KMS-11 (cell line): ENCODE measurements around the gene SH3GL3.

ENCODE experiments used
- H2AFZ ChIP-seq: fragments of 200-600 bp; sonication (generic); 2 replicates; pipeline ENCODE4 v1.6.1; 2016; ENCODE audit warnings: antibody characterized with exemption, mixed run types, low read depth
- H3K27ac ChIP-seq: fragments of 200-600 bp; sonication (generic); 2 replicates; pipeline ENCODE4 v1.6.1; 2016; ENCODE audit warnings: mild to moderate bottlenecking, mixed run types
- H3K27me3 ChIP-seq: fragments of 200-600 bp; sonication (generic); 2 replicates; pipeline ENCODE4 v1.6.1; 2017; ENCODE audit warnings: mild to moderate bottlenecking, low read depth, mixed run types, moderate library complexity; ENCODE audit not compliant: insufficient read depth
- H3K36me3 ChIP-seq: fragments of 200-600 bp; sonication (generic); 2 replicates; pipeline ENCODE4 v1.6.1; 2017; ENCODE audit warnings: mild to moderate bottlenecking, mixed run types; ENCODE audit not compliant: insufficient read depth
- H3K4me1 ChIP-seq: fragments of 200-600 bp; sonication (generic); 2 replicates; pipeline ENCODE4 v1.6.1; 2016; ENCODE audit warnings: mild to moderate bottlenecking, low read depth, mixed run types; ENCODE audit not compliant: poor library complexity, severe bottlenecking
- H3K4me2 ChIP-seq: fragments of 200-600 bp; sonication (generic); 2 replicates; pipeline ENCODE4 v1.7.0; 2016; ENCODE audit warnings: mild to moderate bottlenecking, mixed run types
- H3K4me3 ChIP-seq: fragments of 200-600 bp; sonication (generic); IDR thresholded peaks from 2 replicates; pipeline ENCODE4 v1.6.1; 2017; ENCODE audit warnings: low read depth, low read length, mixed read lengths; ENCODE audit not compliant: insufficient read depth
- H3K79me2 ChIP-seq: fragments of 200-600 bp; sonication (generic); 2 replicates; pipeline ENCODE4 v1.6.1; 2016; ENCODE audit warnings: low read depth, mixed run types; ENCODE audit not compliant: insufficient read depth
- H3K9ac ChIP-seq: fragments of 200-600 bp; sonication (generic); 2 replicates; pipeline ENCODE4 v1.6.1; 2016; ENCODE audit warnings: mild to moderate bottlenecking, mixed run types
- H4K20me1 ChIP-seq: fragments of 200-600 bp; sonication (generic); 2 replicates; pipeline ENCODE4 v1.6.1; 2016; ENCODE audit warnings: mild to moderate bottlenecking, mixed run types; ENCODE audit not compliant: insufficient read depth
- TF ChIP-seq, protein P1 (sequence below): fragments of 200-600 bp; sonication (generic); conservative IDR thresholded peaks from 2 replicates; pipeline ENCODE4 v1.6.1; 2017; ENCODE audit warnings: low read depth, mild to moderate bottlenecking, antibody characterized with exemption, low read length, moderate library complexity, mixed read lengths

The SH3GL3 gene

DNA sequence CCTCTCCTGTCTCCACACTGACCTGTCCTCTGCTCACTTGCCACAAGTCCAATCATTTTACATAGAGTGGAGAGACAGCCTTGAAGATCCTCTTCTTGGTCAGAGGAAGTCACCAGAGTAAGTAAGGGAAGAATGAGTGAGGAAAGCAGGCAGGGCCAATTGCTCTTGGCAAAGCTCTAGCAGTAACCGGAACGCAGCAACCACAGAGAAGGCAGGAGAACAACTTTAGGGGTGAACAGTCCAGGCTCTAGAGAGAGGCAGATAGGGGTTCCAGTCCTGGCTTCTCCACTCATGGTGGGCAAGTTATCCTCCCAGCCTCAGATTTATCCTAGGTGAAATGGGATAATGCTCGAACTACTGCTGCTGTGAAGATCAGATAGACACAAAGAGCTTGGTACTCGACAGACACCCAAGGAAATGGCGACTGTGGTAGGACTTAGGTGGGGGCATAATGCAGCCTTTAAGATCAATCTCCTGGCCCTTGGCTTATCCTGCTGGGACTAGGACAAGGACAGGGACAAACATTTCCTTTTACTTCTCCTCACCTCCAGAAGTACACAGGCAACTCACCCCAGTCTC, 205.6 kb downstream of the SH3GL3 start:
- H3K27me3 ChIP-seq, result no peaks in the 10 kb centered on the region
- no peaks in the 10 kb centered on the region for H3K36me3 ChIP-seq
- TF ChIP-seq, protein P1, sequence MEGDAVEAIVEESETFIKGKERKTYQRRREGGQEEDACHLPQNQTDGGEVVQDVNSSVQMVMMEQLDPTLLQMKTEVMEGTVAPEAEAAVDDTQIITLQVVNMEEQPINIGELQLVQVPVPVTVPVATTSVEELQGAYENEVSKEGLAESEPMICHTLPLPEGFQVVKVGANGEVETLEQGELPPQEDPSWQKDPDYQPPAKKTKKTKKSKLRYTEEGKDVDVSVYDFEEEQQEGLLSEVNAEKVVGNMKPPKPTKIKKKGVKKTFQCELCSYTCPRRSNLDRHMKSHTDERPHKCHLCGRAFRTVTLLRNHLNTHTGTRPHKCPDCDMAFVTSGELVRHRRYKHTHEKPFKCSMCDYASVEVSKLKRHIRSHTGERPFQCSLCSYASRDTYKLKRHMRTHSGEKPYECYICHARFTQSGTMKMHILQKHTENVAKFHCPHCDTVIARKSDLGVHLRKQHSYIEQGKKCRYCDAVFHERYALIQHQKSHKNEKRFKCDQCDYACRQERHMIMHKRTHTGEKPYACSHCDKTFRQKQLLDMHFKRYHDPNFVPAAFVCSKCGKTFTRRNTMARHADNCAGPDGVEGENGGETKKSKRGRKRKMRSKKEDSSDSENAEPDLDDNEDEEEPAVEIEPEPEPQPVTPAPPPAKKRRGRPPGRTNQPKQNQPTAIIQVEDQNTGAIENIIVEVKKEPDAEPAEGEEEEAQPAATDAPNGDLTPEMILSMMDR, result no peak
- no peak overlapping the region for H3K27ac ChIP-seq
- H3K9ac ChIP-seq, result no peak overlapping the region
- H3K4me2 ChIP-seq, result no peak overlapping the region
- no peaks in the 10 kb centered on the region for H4K20me1 ChIP-seq
- no peaks in the 10 kb centered on the region for H3K79me2 ChIP-seq
- H3K4me1 ChIP-seq, result no peaks in the 10 kb centered on the region
- H3K4me3 ChIP-seq, result no peak overlapping the region
- no peak overlapping the region for H2AFZ ChIP-seq

- Histone ChIP-seq H3K4me3 (no peak overlapping the region), H3K27ac (no peak overlapping the region), H2AFZ (no peak overlapping the region), H3K4me1 (no peaks in the 10 kb centered on the region), H4K20me1 (no peaks in the 10 kb centered on the region), H3K27me3 (no peaks in the 10 kb centered on the region), H3K36me3 (no peaks in the 10 kb centered on the region), H3K9ac (no peak overlapping the region), H3K79me2 (no peaks in the 10 kb centered on the region), H3K4me2 (no peak overlapping the region)
- TF ChIP-seq, protein P1, result no peak
Measured at GRCh38 chr15:83653288-83653638, 206.1 kb downstream of the SH3GL3 start.

GRCh38 chr15:83653639-83654378, 206.7 kb downstream of the SH3GL3 start, which contains the start of gene ADAMTSL3:
ADAMTSL3 (plus strand) TSS chr15:83654123; CDS start chr15:83655762, 1,639 bp downstream.
- no peaks in the 10 kb centered on the region for H3K4me1 ChIP-seq
- no peak within 1 kb of the TSS for H3K27ac ChIP-seq
- TF ChIP-seq, protein P1, result no peak
- no peaks in the 10 kb centered on the region for H4K20me1 ChIP-seq
- H3K36me3 ChIP-seq, result no peaks in the 10 kb centered on the region
- no peaks in the 10 kb centered on the region for H3K27me3 ChIP-seq
- H3K79me2 ChIP-seq, result no peaks in the 10 kb centered on the region
- H2AFZ ChIP-seq, result no peak within 1 kb of the TSS
- H3K4me2 ChIP-seq, result no peak within 1 kb of the TSS
- H3K4me3 ChIP-seq, result no peak within 1 kb of the TSS
- no peak within 1 kb of the TSS for H3K9ac ChIP-seq

DNA sequence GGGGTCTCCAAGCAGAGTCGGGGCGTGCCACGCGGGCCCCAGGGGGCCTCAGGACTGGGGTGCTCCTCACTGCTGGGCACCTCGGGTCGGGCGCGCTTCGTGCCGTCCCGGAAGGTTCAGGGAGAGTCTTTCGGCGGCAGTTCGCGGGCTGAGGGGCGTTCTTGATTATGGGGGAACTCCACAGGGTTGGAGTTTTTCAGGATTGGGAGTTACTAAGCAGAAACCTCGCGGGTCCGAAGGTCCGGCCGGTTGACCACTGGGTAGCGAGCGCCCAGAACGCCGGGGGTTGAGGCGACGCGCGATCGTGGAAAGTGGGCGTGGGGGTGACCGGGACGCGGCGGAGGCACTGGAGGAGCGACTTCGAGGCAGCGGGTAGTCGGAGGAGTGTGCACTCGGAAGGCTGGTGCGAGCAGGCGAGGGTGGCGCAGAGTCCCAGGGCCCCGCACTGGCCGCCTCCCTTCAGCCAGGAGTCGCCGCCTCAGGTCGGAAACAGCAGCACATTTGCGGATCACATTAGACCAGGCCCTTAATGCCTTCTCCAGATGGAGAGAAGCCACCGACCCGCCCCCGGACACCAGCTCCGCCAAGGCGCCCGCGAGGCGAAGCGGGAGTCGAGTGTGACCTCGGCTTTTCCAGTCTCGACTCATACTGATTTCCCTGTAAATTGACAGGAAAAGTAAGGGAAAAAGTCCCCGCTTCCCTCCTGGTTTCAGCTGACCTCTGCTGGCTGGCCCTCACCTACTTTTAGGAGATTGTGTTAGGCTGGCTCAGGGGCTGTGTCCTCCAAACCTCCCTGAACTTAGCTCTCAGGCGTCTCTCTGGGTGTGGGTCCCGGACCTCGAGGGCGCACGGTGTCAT, 207.5 kb downstream of the SH3GL3 start:
- Histone ChIP-seq H4K20me1 (no peaks in the 10 kb centered on the region), H3K27me3 (no peaks in the 10 kb centered on the region), H3K27ac (no peak overlapping the region), H3K36me3 (no peaks in the 10 kb centered on the region), H3K4me1 (no peaks in the 10 kb centered on the region), H3K79me2 (no peaks in the 10 kb centered on the region), H3K4me3 (no peak overlapping the region), H2AFZ (no peak overlapping the region), H3K4me2 (no peak overlapping the region), H3K9ac (no peak overlapping the region)
- TF ChIP-seq, protein P1, result no peak
